Activated CD8-positive, alpha-beta memory T cell treated with anti-CD3 and anti-CD28 coated beads for 36 hours (primary cell): ENCODE results near the gene TUBGCP2. TPM values are rescaled to one million over a fixed set of nuclear protein-coding genes. Genes with fewer than 3 reads are reported as not detected.

Experiments
- CTCF ChIA-PET: fragments of 350-600 bp; sonication (Branson Sonifier 250); formaldehyde crosslinking; loops from one replicate; lab custom pipeline; 2021; ENCODE audit warnings: antibody characterized with exemption; lab: Charles Lee
- POLR2A ChIA-PET: fragments of 350-600 bp; sonication (Branson Sonifier 250); formaldehyde crosslinking; loops from one replicate; lab custom pipeline; 2021; ENCODE audit warnings: antibody characterized with exemption; lab: Charles Lee
- total RNA-seq, 2 experiments: library from RNA; stranded (reverse); gene quantifications; one replicate each; pipeline ENCODE4 v1.2.3, GENCODE V29; 2021

Gene TUBGCP2
- total RNA-seq, 2 experiments from 2014 or later, result 59.3 to 69.1 TPM

DNA sequence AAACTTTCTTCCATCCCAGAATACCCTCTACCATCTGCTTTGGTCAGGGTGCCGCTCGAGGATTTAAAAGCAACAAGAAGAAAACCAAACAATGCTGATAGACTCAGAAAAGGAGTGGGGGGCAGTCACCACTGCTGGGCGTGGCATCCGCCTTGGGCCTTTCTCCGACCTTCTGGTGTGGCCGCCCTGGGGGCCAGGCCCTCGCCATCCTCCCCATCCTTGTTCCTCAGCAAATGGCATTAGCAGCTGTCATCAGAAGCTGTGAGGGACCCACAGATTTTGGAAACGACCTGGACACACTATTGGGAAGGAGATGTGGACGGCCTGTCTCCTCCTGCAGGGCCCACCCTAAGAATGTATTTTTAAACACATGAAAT, 4.1 kb upstream of the TUBGCP2 start:
- ChIA-PET POLR2A (no interaction called here), CTCF (interaction anchor here (0.7 kb wide), 1 partner anchor 16 kb away, joined by 3 read pairs; no protein-coding TSS in a partner anchor)

- ChIA-PET CTCF (interaction anchor here (0.7 kb wide), 1 partner anchor 17 kb away, joined by 3 read pairs; no protein-coding TSS in a partner anchor), POLR2A (no interaction called here)
These were observed 3.5 kb upstream of the TUBGCP2 start for GRCh38 chr10:133312016-133312768.

DNA sequence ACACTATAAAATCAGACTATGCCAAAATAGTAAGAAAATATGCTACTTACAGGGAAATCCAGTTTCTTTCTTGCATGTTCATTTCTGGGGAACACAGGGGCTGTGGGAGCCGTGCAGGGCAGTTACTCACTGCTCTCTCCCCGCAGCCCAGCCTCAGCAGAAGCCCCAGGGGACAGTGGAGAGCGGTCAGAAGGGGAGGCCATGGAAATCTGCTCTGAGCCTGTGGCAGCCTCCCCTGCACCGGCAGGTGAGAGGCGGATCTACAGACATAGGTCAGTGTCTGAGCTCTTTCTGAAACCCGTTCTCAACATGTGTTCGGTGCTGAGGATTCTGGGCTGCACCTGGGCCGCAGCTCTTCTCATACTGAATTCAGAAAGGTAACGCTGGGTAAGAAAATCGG, 2.9 kb upstream of the TUBGCP2 start:
- CTCF ChIA-PET, result no interaction called here
- POLR2A ChIA-PET, result no interaction called here

DNA sequence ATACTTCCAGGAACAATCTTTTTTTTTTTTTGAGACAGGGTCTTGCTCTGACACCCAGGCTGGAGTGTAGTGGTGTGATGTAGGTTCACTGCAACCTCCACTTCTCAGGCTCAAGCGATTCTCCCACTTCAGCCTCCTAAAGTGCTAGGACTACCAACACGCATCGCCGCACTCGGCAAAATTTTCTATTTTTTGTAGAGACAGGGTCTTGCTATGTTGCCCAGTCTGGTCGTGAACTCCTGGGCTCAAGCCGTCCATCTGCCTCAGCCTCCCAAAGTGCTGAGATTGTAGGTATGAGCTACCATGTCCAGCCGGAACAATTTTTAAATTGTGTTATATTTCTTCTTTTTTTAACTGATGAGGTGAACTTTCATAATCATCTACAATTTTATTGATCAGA, 2.1 kb upstream of the TUBGCP2 start:
- ChIA-PET POLR2A (no interaction called here), CTCF (no interaction called here)

DNA sequence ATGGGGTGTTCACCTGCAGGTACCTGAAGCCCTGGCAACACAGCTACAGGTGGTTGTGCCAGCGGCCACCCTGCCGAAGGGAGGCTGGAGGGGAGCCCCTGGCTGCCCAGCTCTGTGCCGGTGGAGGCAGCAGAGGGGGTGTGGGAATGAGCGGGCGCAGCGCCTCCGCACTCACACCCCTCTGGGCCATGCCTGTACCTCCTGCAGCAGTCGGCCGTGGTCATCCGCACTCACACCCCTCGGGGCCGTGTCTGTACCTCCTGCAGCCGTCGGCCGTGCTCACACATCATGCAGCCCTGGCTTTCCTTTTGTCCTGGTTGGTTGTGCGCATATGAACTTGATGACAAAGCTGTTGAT, 1.7 kb upstream of the TUBGCP2 start:
- CTCF ChIA-PET, result interaction anchor here (1.4 kb wide), 1 partner anchor 19 kb away, joined by 7 read pairs; no protein-coding TSS in a partner anchor

DNA sequence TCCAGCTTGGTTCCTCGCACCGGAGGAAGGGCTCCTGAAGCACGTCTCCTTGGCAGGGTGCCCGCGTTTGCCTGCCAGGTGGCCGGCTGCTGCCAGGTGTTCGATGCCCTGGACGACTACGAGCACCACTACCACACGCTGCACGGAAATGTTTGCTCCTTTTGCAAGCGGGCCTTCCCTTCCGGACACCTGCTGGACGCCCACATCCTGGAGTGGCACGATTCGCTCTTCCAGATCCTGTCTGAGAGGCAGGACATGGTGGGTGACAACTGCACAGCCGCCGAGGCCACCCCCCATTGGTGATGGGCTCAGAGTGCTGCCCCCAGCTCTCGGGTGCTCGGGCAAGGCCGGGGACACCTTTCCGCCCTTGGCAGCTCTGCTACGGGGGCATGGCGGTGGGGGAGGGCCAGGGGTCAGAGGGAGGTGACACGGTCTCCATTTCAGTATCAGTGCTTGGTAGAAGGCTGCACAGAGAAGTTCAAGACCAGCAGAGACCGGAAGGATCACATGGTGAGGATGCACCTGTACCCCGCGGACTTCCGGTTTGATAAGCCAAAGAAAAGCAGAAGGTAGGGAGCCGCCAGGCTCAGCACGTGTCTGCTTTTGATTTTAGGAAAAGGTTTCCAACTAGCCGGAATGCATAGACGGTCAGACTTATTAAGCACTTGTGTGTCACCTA, 1.2 kb upstream of the TUBGCP2 start:
- POLR2A ChIA-PET, result no interaction called here
- CTCF ChIA-PET, result interaction anchor here (1.4 kb wide), 1 partner anchor 20 kb away, joined by 7 read pairs; no protein-coding TSS in a partner anchor

More for the DNA sequence above, 1.7 kb upstream of the TUBGCP2 start:
- POLR2A ChIA-PET, result no interaction called here

- ChIA-PET POLR2A (no interaction called here), CTCF (interaction anchor here (1.4 kb wide), 1 partner anchor 20 kb away, joined by 7 read pairs; no protein-coding TSS in a partner anchor)
These were observed 538 bp upstream of the TUBGCP2 start for GRCh38 chr10:133309100-133309719.

- CTCF ChIA-PET, result interaction anchor here (0.8 to 2.2 kb wide), 11 partner anchors 10 to 164 kb away, joined by 3 to 8 read pairs (median 3); no protein-coding TSS in a partner anchor
- POLR2A ChIA-PET, result interaction anchor here (0.6 to 2.2 kb wide), 3 partner anchors 30 to 82 kb away, joined by 3 to 7 read pairs (median 4); no protein-coding TSS in a partner anchor
These were observed 774 bp downstream of the TUBGCP2 start for GRCh38 chr10:133307776-133308420.

- POLR2A ChIA-PET, result interaction anchor here (2.2 kb wide), 1 partner anchor 29 kb away, joined by 7 read pairs; no protein-coding TSS in a partner anchor
- CTCF ChIA-PET, result interaction anchor here (1.0 to 2.2 kb wide), 6 partner anchors 11 to 163 kb away, joined by 3 to 8 read pairs (median 6); no protein-coding TSS in a partner anchor
These were observed 1.7 kb downstream of the TUBGCP2 start for GRCh38 chr10:133306941-133307379.

GRCh38 chr10:133306097-133306476, 2.6 kb downstream of the TUBGCP2 start:
- CTCF ChIA-PET, result no interaction called here
- POLR2A ChIA-PET, result no interaction called here

- ChIA-PET POLR2A (no interaction called here), CTCF (interaction anchor here (0.5 to 1.1 kb wide), 2 partner anchors 12 to 22 kb away, joined by 3 to 4 read pairs; no protein-coding TSS in a partner anchor)
These were observed 5.5 kb downstream of the TUBGCP2 start for GRCh38 chr10:133303206-133303605.

- ChIA-PET POLR2A (no interaction called here), CTCF (no interaction called here)
These were observed 6.4 kb downstream of the TUBGCP2 start for GRCh38 chr10:133302230-133302629.

DNA sequence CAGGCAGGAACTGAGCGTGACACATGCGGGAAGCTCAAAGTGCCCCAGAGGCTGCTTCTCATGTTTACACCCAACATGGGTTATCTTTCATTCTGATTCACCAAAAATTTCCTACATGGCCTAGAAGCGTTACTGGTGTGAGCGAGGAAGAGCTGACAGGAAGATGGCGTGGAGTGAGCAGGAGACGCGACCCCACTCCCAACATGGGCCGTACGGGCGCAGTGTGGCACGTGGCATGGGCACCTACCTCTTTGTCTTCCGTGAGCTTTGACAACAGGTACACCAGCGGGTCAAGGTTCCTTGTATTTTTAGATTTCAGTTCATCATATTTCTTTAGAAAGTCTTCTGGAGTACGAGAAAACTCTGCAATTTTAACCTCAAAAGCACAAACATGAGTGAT, 8.9 kb downstream of the TUBGCP2 start:
- ChIA-PET POLR2A (no interaction called here), CTCF (no interaction called here)

DNA sequence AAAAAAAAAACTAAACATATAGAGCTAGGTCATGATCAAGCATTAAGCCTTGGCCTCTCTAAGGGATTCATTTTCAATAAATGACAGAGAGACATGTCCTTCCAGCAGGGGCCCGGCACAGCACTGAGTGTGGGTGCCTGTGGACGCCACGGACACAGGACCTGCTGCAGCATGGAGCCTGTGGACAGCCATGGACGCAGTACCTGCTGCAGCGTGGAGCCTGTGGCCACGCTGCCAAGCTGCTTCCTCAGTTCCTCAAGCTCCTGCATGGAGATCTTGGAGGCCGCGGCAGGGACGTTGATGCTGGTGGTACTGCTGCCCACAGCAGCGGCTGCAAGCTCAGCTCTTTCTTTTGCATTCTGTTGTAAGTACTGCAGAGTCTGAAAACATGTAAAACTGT, 9.4 kb downstream of the TUBGCP2 start:
- CTCF ChIA-PET, result no interaction called here
- POLR2A ChIA-PET, result no interaction called here

GRCh38 chr10:133298466-133298865, 10.2 kb downstream of the TUBGCP2 start:
- CTCF ChIA-PET, result no interaction called here
- POLR2A ChIA-PET, result no interaction called here

DNA sequence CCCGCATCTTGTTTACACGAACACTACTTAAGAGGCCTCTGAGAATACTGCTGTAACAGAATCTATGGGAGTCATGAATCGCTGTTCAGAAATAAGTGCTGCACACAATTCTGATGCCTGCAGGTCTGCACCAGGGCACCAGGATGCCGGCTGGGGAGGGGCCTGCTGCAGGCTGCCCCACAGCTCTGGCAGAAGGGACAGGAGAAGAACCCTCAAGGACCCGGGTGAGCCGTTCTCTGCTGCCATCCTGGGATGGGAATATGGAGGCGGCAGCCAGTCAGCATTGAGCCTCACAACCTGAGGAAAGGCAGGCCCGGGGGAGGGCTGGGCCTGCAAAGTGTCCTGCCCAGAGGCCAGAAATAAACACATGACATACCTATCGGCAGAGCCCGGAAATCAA, 11.2 kb downstream of the TUBGCP2 start:
- POLR2A ChIA-PET, result no interaction called here
- CTCF ChIA-PET, result no interaction called here

DNA sequence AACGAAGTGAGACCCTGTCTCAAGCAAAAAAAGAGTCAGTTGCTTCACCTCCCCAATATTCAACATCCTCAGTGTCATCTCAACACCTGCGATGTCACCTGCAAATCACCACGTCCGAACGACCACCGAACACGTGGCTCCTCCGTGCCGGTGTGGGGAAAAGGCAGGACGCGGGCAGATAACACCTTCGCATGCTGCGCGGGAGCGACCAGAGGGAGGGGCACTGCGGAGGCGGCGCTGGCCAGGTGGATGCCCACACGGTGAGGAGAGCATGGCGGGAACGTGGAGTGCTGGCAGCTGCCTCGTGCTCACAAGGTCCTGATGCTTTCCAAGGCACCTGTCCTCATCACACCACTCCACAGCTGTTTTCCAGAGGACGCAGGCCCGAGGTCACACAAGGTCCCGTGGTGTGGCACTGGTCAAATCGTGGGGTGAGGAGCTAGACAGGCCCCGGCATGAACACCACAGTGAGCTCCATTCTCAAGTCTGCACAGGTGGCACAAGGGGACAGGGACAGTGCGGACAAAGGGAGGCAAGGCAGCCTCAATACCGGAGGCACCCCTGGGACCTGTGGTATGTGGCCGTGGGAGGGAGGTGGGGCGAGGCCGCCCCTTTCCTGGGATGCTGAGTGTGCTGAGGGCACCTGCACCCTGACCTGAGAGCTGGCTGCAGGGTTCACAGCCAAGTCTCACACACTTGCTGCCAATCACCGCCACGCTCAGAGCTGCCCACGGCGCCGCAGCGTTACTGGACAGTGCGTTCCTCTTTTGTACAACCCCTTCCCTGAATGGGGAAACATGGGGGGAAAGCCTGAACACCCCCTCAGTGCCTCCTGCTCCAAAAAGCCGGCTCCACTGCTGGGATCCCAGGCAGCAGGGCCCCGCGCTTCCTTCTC, 13.0 kb downstream of the TUBGCP2 start:
- ChIA-PET CTCF (no interaction called here), POLR2A (no interaction called here)

- POLR2A ChIA-PET, result interaction anchor here (1.1 kb wide), 1 partner anchor 15 kb away, joined by 4 read pairs; no protein-coding TSS in a partner anchor
- CTCF ChIA-PET, result interaction anchor here (0.8 to 1.9 kb wide), 3 partner anchors 13 to 35 kb away, joined by 3 to 4 read pairs (median 3); no protein-coding TSS in a partner anchor
These were observed 14.5 kb downstream of the TUBGCP2 start for GRCh38 chr10:133294189-133294588.
